SK-N-SH treated with all-trans-retinoic acid at 6 μM for 48 hours (cell line): ENCODE results near the gene RWDD4.

ENCODE experiments used
- ATAC-seq: fragments of 200-7000 bp; cut with Tn5 transposase; 3 replicates; pipeline ENCODE4 v1.9.1; 2020; ENCODE audit warnings: mild to moderate bottlenecking, moderate library complexity
- ARNTL ChIP-seq: fragments of 450-650 bp; formaldehyde crosslinking; IDR thresholded peaks from 2 replicates; pipeline ENCODE4 v1.5.0; 2020; ENCODE audit warnings: low read depth, mild to moderate bottlenecking, moderate library complexity, borderline replicate concordance
- BACH2 ChIP-seq: fragments of 250-450 bp; sonication (Bioruptor Pico); IDR thresholded peaks from 2 replicates; pipeline ENCODE4 v1.9.0; 2021; ENCODE audit warnings: mild to moderate bottlenecking, borderline replicate concordance
- CREB5 ChIP-seq: fragments of 250-450 bp; sonication (Bioruptor Pico); IDR thresholded peaks from 2 replicates; pipeline ENCODE4 v1.5.1; 2020; ENCODE audit warnings: low read depth, mild to moderate bottlenecking, moderate library complexity
- CSRNP3 ChIP-seq: fragments of 250-450 bp; sonication (Bioruptor Pico); IDR thresholded peaks from 2 replicates; pipeline ENCODE4 v1.5.1; 2021; ENCODE audit warnings: mild to moderate bottlenecking, moderate library complexity
- ESRRG ChIP-seq: fragments of 250-450 bp; sonication (Bioruptor Pico); IDR thresholded peaks from 2 replicates; pipeline ENCODE4 v1.6.1; 2021; ENCODE audit warnings: mild to moderate bottlenecking
- GLIS3 ChIP-seq: fragments of 250-450 bp; sonication (Bioruptor Pico); IDR thresholded peaks from 2 replicates; pipeline ENCODE4 v1.5.0; 2020; ENCODE audit warnings: mild to moderate bottlenecking, moderate library complexity
- ISL1 ChIP-seq: fragments of 250-450 bp; sonication (Bioruptor Pico); IDR thresholded peaks from 2 replicates; pipeline ENCODE4 v2.1.2; 2022; ENCODE audit warnings: mild to moderate bottlenecking, moderate library complexity
- PATZ1 ChIP-seq: fragments of 250-450 bp; sonication (Bioruptor Pico); IDR thresholded peaks from 2 replicates; pipeline ENCODE4 v1.8.0; 2020; ENCODE audit warnings: mild to moderate bottlenecking, moderate library complexity, borderline replicate concordance
- POU6F1 ChIP-seq: fragments of 250-450 bp; sonication (Bioruptor Pico); IDR thresholded peaks from 2 replicates; pipeline ENCODE4 v1.8.0; 2021; ENCODE audit warnings: low read depth, mild to moderate bottlenecking, moderate library complexity, borderline replicate concordance
- PPARA ChIP-seq: fragments of 250-450 bp; sonication (Bioruptor Pico); IDR thresholded peaks from 2 replicates; pipeline ENCODE4 v1.5.0; 2020; ENCODE audit warnings: mild to moderate bottlenecking, borderline replicate concordance
- SNAI2 ChIP-seq: fragments of 250-450 bp; sonication (Bioruptor Pico); IDR thresholded peaks from 2 replicates; pipeline ENCODE4 v1.5.0; 2020; ENCODE audit warnings: mild to moderate bottlenecking, moderate library complexity
- TCF4 ChIP-seq: fragments of 250-450 bp; sonication (Bioruptor Pico); IDR thresholded peaks from 2 replicates; pipeline ENCODE4 v1.8.0; 2021; ENCODE audit warnings: mild to moderate bottlenecking, moderate library complexity, borderline replicate concordance
- TOX ChIP-seq: fragments of 250-450 bp; sonication (Bioruptor Pico); IDR thresholded peaks from 2 replicates; pipeline ENCODE4 v1.8.0; 2021; ENCODE audit warnings: mild to moderate bottlenecking, moderate library complexity, borderline replicate concordance
- TSHZ2 ChIP-seq: fragments of 250-450 bp; sonication (Bioruptor Pico); IDR thresholded peaks from 2 replicates; pipeline ENCODE4 v1.5.0; 2020; ENCODE audit warnings: mild to moderate bottlenecking, moderate library complexity
- ZC3H10 ChIP-seq: fragments of 250-450 bp; sonication (Bioruptor Pico); IDR thresholded peaks from 2 replicates; pipeline ENCODE4 v1.5.1; 2021; ENCODE audit warnings: mild to moderate bottlenecking, moderate library complexity
- ZFP3 ChIP-seq: fragments of 250-450 bp; sonication (Bioruptor Pico); IDR thresholded peaks from 2 replicates; pipeline ENCODE4 v1.5.0; 2020; ENCODE audit warnings: mild to moderate bottlenecking, moderate library complexity
- ZFP30 ChIP-seq: fragments of 450-650 bp; formaldehyde crosslinking; IDR thresholded peaks from 2 replicates; pipeline ENCODE4 v1.5.0; 2022; ENCODE audit warnings: mild to moderate bottlenecking, moderate library complexity
- ZNF70 ChIP-seq: fragments of 450-650 bp; formaldehyde crosslinking; IDR thresholded peaks from 2 replicates; pipeline ENCODE4 v1.5.0; 2020; ENCODE audit warnings: mild to moderate bottlenecking, moderate library complexity
- ZNF8 ChIP-seq: fragments of 450-650 bp; formaldehyde crosslinking; IDR thresholded peaks from 2 replicates; pipeline ENCODE4 v1.5.0; 2020; ENCODE audit warnings: mild to moderate bottlenecking, moderate library complexity

Gene RWDD4

DNA sequence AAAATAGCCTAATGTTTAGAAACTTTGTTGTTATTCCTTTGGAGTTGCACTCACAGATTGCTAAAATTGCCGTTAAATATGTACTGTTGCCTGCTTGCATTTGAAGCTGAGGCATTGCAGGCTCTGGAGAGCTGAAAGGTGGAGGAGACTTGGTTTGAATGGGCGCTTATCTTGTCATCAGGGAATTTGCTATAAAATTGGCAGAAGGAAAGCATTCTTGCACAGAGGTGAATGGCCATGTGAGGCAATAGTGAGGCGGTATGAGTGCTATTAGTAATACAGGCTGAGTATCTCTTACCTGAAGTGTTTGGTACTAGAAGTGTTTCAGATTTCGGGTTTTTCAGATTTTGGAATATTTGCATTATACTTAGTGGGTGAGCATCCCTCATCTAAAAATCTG is 41.4 kb upstream of the RWDD4 start (continued):
- no peak for TF ChIP-seq PATZ1 (CRISPR knock-in tag)
- TF ChIP-seq ISL1 (CRISPR knock-in tag), result no peak
- no peak for TF ChIP-seq ZNF70
- TF ChIP-seq ZFP3 (CRISPR knock-in tag), result no peak
- no peak for TF ChIP-seq ESRRG (CRISPR knock-in tag)
- TF ChIP-seq ZC3H10, result no peak
- no peak for TF ChIP-seq SNAI2 (CRISPR knock-in tag)
- TF ChIP-seq, all 23 proteins: peak for 0

DNA sequence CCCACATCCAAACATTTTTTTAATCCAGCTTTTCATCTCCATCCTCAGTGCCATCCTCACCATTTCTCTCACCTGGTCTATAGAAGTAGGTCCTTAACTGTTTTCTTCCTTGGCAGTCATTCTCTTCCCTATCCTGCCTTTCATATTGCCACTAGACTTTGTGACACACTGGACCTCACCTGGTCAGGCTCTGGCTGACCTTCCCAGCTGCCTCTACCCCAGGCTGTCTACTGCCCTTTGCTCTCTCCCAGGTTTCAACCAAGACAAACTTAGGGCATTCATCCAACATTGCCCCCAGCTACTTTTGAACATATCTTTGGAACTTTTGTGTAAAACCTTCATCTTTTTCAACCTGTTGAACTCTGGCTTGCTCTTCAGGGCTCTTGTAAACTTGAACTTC is 39.9 kb upstream of the RWDD4 start:
- TF ChIP-seq BACH2 (CRISPR knock-in tag) (no peak), PPARA (CRISPR knock-in tag) (no peak), TSHZ2 (CRISPR knock-in tag) (no peak)
- ATAC-seq, result no peak

- ATAC-seq, result no peak
- TF ChIP-seq ZC3H10, result no peak
These were observed 32.9 kb upstream of the RWDD4 start for GRCh38 chr4:183691897-183692296.

- no peak for TF ChIP-seq ARNTL (CRISPR knock-in tag)
- no peak for ATAC-seq
These were observed 32.0 kb upstream of the RWDD4 start for GRCh38 chr4:183691006-183691405.

DNA sequence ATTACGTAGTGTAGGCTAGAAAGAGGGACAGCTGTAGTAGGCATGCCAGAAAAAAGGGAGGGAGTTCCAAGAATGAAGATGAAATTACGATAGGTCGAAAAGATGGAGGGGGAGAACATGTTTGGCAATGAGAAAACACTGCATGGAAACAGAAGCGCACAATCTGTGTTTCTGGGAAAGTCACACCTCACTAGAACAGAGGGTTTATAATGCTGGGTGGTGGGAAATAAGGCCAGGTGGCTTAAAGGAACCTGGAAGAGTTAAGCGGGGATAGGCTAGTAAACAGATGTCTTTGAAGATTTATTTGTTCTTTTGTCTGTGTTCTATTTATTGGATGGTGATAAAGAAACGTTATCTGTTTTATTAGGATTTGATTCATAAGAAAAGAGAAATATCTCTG is 29.2 kb upstream of the RWDD4 start:
- no peak for ATAC-seq
- no peak for TF ChIP-seq TOX
- TF ChIP-seq ZC3H10, result no peak
- TF ChIP-seq ZFP3 (CRISPR knock-in tag), result no peak
- no peak for TF ChIP-seq POU6F1 (CRISPR knock-in tag)
- TF ChIP-seq BACH2 (CRISPR knock-in tag), result no peak
- TF ChIP-seq ZFP30, result no peak
- no peak for TF ChIP-seq PPARA (CRISPR knock-in tag)
- TF ChIP-seq ZNF70, result no peak
- TF ChIP-seq CSRNP3 (CRISPR knock-in tag), result no peak

- ATAC-seq, result no peak
- TF ChIP-seq GLIS3 (CRISPR knock-in tag) (no peak), ZNF8 (no peak), TCF4 (no peak), ZNF70 (no peak), ISL1 (CRISPR knock-in tag) (no peak), SNAI2 (CRISPR knock-in tag) (no peak), ARNTL (CRISPR knock-in tag) (no peak), TSHZ2 (CRISPR knock-in tag) (no peak), CREB5 (no peak), ZC3H10 (no peak), ESRRG (CRISPR knock-in tag) (no peak), PATZ1 (CRISPR knock-in tag) (no peak)
These were observed 27.5 kb upstream of the RWDD4 start for GRCh38 chr4:183686461-183686860.
